AG04449 (cell line): ENCODE measurements around the gene ITPR1.

Experiments
- CTCF ChIA-PET: fragments of 350-600 bp; formaldehyde crosslinking; extraction: SDS; loops from one replicate; lab custom pipeline; 2021; ENCODE audit warnings: antibody characterized with exemption; lab: Yijun Ruan, JAX
- POLR2A ChIA-PET: fragments of 400-600, 350-600 bp; formaldehyde crosslinking; extraction: SDS; loops from one replicate; lab custom pipeline; 2020; ENCODE audit warnings: antibody characterized with exemption, inconsistent platforms; lab: Yijun Ruan, JAX
- DNase-seq: peaks from one replicate; pipeline ENCODE4 v3.0.0-alpha.2; 2010; ENCODE audit warnings: low read depth, low spot score
- H3K4me3 ChIP-seq: 2 replicates; pipeline ENCODE4 v1.5.1; 2011; ENCODE audit warnings: low read depth, mild to moderate bottlenecking, control low read depth, low read length
- CTCF ChIP-seq: IDR thresholded peaks from one replicate; pipeline ENCODE4 v1.5.1; 2011; ENCODE audit warnings: mild to moderate bottlenecking, moderate library complexity, low read length, control low read depth, inconsistent platforms; ENCODE audit not compliant: insufficient read depth; ENCODE audit errors: missing control alignments

Gene ITPR1

DNA sequence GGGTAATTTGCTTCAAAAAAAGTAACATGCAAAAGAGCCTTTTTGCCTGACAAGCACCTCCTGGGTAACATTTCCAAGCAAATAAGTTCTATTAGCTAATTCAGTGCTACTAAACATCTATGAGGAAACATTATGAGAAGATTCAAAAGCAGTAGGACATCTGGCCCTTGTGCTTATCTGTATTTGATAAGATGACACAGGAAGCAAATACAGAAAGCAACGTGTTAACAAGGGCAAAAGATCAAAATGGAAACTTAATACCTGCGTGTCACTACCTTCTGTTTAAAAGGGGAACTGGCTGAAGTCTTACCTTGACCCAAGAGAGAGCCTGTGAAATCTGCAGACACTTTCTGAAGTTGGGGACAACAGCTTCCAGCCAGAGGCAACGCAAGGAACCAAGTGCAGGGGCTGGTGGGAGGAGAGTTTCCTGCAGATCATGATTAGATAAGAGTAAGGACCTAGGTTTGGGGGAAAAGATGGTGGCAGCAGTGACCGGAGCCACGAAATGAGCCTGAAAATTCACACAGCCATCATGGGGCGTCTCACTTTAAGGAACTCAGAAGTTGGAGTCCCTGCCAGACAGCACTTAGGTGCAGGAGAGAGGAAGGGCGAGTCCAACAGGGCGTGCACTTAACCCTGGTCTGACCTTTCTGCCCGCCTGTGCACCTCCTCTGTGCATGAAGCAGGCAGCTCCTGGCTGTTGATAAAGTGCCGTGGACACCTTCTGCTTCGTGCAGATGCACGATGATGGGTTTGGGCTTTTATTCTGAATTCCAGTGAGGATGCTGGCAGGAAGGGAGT, 332.5 kb downstream of the ITPR1 start:
- ChIA-PET POLR2A (interaction anchor here (1.2 to 1.5 kb wide), 4 partner anchors 81 to 200 kb away, joined by 3 to 6 read pairs (median 4); partner anchors contain the start of gene BHLHE40), CTCF (interaction anchor here (1.1 to 3.1 kb wide), 4 partner anchors 10 to 154 kb away, joined by 4 to 10 read pairs (median 4); partner anchors contain the start of gene BHLHE40)
- no peak overlapping the region for H3K4me3 ChIP-seq
- TF ChIP-seq CTCF: no peak
- no peak for DNase-seq

- DNase-seq: no peak
- H3K4me3 ChIP-seq: no peak overlapping the region
- no peak for TF ChIP-seq CTCF
- ChIA-PET POLR2A (interaction anchor here (1.5 kb wide), 1 partner anchor 200 kb away, joined by 3 read pairs; no protein-coding TSS in a partner anchor), CTCF (interaction anchor here (1.1 to 3.1 kb wide), 4 partner anchors 9 to 154 kb away, joined by 4 to 10 read pairs (median 4); partner anchors contain the start of gene BHLHE40)
Measured at GRCh38 chr3:4826237-4827100, 333.3 kb downstream of the ITPR1 start.

DNA sequence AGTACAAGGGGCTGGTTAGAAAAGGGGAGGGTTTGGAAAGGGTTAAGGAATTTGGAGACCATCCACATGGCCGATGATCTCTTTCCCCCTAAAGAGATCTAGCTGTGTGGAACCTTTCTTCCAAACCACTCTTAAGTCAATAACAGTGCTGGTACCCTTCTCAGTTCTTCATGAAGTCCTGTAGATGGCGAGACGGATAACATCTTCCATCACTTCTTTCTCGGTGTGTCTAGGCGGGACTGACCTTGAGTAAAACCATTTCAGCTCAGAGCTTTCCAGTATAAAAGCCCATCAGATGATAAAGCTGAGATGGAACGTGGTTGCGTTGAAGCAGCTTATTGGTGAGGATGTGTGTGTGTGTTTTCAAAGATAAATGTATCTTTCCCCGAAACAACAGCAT, 334.6 kb downstream of the ITPR1 start:
- TF ChIP-seq CTCF: no peak
- POLR2A ChIA-PET: interaction anchor here (0.6 to 0.7 kb wide), 2 partner anchors 39 to 75 kb away, joined by 3 read pairs; no protein-coding TSS in a partner anchor
- no peak for DNase-seq
- no peak overlapping the region for H3K4me3 ChIP-seq
- CTCF ChIA-PET: no interaction called here

DNA sequence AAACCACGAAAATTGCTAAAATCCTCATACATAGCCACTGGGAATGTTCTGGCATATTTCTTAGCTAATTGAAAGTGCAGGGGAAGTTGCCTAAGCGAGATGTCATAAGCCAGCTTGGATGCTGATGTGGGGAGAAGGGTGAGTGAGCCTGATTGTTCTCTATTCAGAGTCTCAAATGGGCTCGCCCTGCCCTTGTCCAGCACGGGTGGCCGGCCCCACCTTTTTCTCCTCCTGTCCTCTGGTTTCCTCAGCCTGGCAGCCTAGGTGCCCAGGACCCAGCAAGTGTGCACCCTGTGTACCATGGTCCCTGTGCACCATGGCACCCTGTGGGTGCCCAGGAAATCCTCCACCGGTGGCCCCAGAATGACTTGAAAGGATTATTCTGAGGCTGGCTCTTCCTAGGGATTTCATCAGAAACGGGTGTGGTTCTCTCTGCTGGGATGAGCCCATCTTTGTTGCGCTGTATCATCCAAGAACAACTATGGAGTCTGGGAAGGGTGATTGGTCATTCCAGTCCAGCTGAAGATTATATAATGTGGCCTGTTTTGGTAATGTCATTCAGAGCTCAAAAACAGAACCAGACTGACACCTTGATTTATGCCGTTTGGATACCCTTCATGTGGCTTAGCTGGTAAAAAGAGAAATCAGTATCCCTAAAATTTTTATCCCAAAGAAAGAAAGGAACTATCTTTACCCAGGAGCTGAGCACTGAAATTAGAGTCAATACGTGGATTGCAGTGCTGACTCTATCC, 335.3 kb downstream of the ITPR1 start:
- H3K4me3 ChIP-seq: no peak overlapping the region
- ChIA-PET CTCF (interaction anchor here (1.0 kb wide), 1 partner anchor 117 kb away, joined by 3 read pairs; no protein-coding TSS in a partner anchor), POLR2A (interaction anchor here (0.6 to 1.2 kb wide), 3 partner anchors 38 to 108 kb away, joined by 3 read pairs; no protein-coding TSS in a partner anchor)
- TF ChIP-seq CTCF: no peak
- peak; percentile 46 for DNase-seq

GRCh38 chr3:4829031-4829394, 335.9 kb downstream of the ITPR1 start:
- no peak overlapping the region for H3K4me3 ChIP-seq
- TF ChIP-seq CTCF: no peak
- DNase-seq: no peak
- ChIA-PET POLR2A (interaction anchor here (1.2 kb wide), 1 partner anchor 108 kb away, joined by 3 read pairs; no protein-coding TSS in a partner anchor), CTCF (interaction anchor here (1.0 kb wide), 1 partner anchor 118 kb away, joined by 3 read pairs; no protein-coding TSS in a partner anchor)
